ENCODE results near the gene TXK.

The TXK gene

GRCh38 chr4:48090621-48091020 is 43.4 kb downstream of the TXK start:
- ChIA-PET POLR2A (no interaction called here), CTCF (interaction anchor here (0.8 to 9.7 kb wide), 7 partner anchors 19 to 165 kb away, joined by 3 to 99 read pairs (median 4); no protein-coding TSS in a partner anchor)
- no peak for DNase-seq (ENCODE audit: extremely low spot score)
- no peak for TF ChIP-seq CTCF (IDR thresholded peaks at IDR 0.05; ENCODE audit: control extremely low read depth, extremely low read depth, low read depth, missing control alignments)

- CTCF ChIA-PET: interaction anchor here (0.7 to 9.7 kb wide), 17 partner anchors 8 to 266 kb away, joined by 3 to 99 read pairs (median 6); no protein-coding TSS in a partner anchor
- no peak for DNase-seq (ENCODE audit: extremely low spot score)
- TF ChIP-seq CTCF (IDR thresholded peaks at IDR 0.05; ENCODE audit: control extremely low read depth, extremely low read depth, low read depth, missing control alignments): no peak
- POLR2A ChIA-PET: no interaction called here
Observed at GRCh38 chr4:48085821-48086589, 48.0 kb downstream of the TXK start.

GRCh38 chr4:48082956-48083355 is 51.1 kb downstream of the TXK start:
- POLR2A ChIA-PET: no interaction called here
- no peak for DNase-seq (ENCODE audit: extremely low spot score)
- no peak for TF ChIP-seq CTCF (IDR thresholded peaks at IDR 0.05; ENCODE audit: control extremely low read depth, extremely low read depth, low read depth, missing control alignments)
- CTCF ChIA-PET: interaction anchor here (0.9 to 9.7 kb wide), 6 partner anchors 11 to 149 kb away, joined by 3 to 99 read pairs (median 6); no protein-coding TSS in a partner anchor

- CTCF ChIA-PET: no interaction called here
- no peak for TF ChIP-seq CTCF (IDR thresholded peaks at IDR 0.05; ENCODE audit: control extremely low read depth, extremely low read depth, low read depth, missing control alignments)
- no peak for DNase-seq (ENCODE audit: extremely low spot score)
- POLR2A ChIA-PET: no interaction called here
Observed at GRCh38 chr4:48081196-48081595, 52.9 kb downstream of the TXK start.

GRCh38 chr4:48079972-48080391 is 54.1 kb downstream of the TXK start:
- no peak for TF ChIP-seq CTCF (IDR thresholded peaks at IDR 0.05; ENCODE audit: control extremely low read depth, extremely low read depth, low read depth, missing control alignments)
- ChIA-PET POLR2A (no interaction called here), CTCF (interaction anchor here (1.0 to 2.2 kb wide), 2 partner anchors 78 to 578 kb away, joined by 3 to 8 read pairs; no protein-coding TSS in a partner anchor)
- no peak for DNase-seq (ENCODE audit: extremely low spot score)

GRCh38 chr4:48078862-48079655 is 55.0 kb downstream of the TXK start:
- CTCF ChIA-PET: interaction anchor here (1.0 to 2.2 kb wide), 2 partner anchors 77 to 577 kb away, joined by 3 to 8 read pairs; no protein-coding TSS in a partner anchor
- POLR2A ChIA-PET: no interaction called here
- DNase-seq (ENCODE audit: extremely low spot score): no peak
- TF ChIP-seq CTCF (IDR thresholded peaks at IDR 0.05; ENCODE audit: control extremely low read depth, extremely low read depth, low read depth, missing control alignments): no peak
